ENCODE data around the gene EHMT1.

DNA sequence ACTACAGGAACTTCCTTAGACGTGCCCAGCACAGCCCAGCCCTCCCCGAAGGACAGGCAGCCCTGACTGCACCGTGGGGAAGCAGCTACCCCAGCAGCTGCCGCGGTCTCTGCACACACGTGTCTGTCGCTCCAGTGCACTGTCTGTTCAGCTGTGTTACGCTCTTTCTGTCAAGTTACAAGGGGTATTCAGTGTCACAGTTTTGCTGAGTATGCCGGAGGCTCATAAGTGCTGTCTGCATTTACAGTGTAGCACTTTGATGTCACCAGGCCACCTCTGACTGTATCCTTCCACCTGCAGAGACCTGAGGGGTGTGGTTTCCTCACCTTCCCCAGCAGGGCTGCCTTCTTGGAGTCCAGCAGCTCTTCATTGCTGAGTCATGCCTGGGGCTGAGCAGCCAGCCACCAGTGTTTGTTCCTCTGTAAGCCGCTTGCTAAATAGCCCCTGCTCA, 126.8 kb downstream of the EHMT1 start:
- TF ChIP-seq, protein P1, sequence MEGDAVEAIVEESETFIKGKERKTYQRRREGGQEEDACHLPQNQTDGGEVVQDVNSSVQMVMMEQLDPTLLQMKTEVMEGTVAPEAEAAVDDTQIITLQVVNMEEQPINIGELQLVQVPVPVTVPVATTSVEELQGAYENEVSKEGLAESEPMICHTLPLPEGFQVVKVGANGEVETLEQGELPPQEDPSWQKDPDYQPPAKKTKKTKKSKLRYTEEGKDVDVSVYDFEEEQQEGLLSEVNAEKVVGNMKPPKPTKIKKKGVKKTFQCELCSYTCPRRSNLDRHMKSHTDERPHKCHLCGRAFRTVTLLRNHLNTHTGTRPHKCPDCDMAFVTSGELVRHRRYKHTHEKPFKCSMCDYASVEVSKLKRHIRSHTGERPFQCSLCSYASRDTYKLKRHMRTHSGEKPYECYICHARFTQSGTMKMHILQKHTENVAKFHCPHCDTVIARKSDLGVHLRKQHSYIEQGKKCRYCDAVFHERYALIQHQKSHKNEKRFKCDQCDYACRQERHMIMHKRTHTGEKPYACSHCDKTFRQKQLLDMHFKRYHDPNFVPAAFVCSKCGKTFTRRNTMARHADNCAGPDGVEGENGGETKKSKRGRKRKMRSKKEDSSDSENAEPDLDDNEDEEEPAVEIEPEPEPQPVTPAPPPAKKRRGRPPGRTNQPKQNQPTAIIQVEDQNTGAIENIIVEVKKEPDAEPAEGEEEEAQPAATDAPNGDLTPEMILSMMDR (IDR thresholded peaks at IDR 0.05; ENCODE audit: poor library complexity), result no peak
- no peak for TF ChIP-seq EZH2phosphoT487 (IDR thresholded peaks at IDR 0.05; ENCODE audit: low read depth, severe bottlenecking, unreplicated experiment)
- no peak for TF ChIP-seq EZH2 (IDR thresholded peaks at IDR 0.05; ENCODE audit: borderline replicate concordance)
